ENCODE results near the gene UBASH3B.

DNA sequence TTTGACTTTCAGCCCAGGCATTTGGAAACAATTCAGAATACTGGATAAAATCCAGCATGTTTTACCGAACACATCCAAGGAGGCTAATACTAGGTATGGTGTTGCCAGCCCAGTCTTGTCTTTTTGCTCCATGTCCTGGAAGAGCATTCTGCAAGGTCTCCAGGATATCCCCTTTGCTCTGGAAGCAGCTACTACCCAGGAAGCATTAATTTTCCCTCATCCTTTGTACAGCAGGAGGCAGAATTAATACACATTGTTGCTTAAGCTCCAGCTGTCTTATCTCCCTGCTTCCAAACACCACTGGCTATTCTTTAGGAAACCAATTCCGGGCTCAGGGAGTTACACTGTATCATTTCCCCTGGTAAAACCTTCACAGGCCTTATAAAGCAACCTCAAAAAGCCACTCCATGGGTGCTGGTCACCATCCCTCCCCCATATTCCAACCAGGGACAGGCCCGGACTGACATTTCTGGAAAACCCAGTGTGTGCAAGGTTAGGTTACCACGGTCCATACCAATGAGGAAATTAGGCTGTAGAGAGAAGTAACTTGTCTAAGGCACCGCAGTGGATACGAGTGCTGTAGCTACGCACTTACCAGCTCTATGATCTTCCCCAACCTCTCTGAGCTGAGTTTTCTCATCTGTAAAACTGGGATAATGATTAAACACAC lies 1.5 kb upstream of the UBASH3B start:
- TF ChIP-seq, protein P1, sequence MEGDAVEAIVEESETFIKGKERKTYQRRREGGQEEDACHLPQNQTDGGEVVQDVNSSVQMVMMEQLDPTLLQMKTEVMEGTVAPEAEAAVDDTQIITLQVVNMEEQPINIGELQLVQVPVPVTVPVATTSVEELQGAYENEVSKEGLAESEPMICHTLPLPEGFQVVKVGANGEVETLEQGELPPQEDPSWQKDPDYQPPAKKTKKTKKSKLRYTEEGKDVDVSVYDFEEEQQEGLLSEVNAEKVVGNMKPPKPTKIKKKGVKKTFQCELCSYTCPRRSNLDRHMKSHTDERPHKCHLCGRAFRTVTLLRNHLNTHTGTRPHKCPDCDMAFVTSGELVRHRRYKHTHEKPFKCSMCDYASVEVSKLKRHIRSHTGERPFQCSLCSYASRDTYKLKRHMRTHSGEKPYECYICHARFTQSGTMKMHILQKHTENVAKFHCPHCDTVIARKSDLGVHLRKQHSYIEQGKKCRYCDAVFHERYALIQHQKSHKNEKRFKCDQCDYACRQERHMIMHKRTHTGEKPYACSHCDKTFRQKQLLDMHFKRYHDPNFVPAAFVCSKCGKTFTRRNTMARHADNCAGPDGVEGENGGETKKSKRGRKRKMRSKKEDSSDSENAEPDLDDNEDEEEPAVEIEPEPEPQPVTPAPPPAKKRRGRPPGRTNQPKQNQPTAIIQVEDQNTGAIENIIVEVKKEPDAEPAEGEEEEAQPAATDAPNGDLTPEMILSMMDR (IDR thresholded peaks at IDR 0.05) = no peak
- TF ChIP-seq POLR2A (IDR thresholded peaks at IDR 0.05) = no peak
